H9 (cell line): Measurements from ENCODE around the gene CHMP4A. TPM values are rescaled to one million over a fixed set of nuclear protein-coding genes. Genes with fewer than 3 reads are reported as not detected.

ENCODE experiments used
- DNase-seq: peaks from one replicate; pipeline ENCODE4 v3.0.0-alpha.2; 2017
- H2AFZ ChIP-seq: one replicate; pipeline ENCODE4 v1.6.1; 2013; ENCODE audit warnings: mild to moderate bottlenecking, low read length, control low read depth, moderate library complexity
- H2AK5ac ChIP-seq: 2 replicates; pipeline ENCODE4 v1.6.1; 2013; ENCODE audit warnings: low read length, control low read depth, mixed read lengths; ENCODE audit not compliant: insufficient read length
- H2BK120ac ChIP-seq: one replicate; pipeline ENCODE4 v1.6.1; 2013; ENCODE audit warnings: low read depth, mild to moderate bottlenecking, low read length, control low read depth, inconsistent platforms; ENCODE audit not compliant: poor library complexity, severe bottlenecking
- H2BK12ac ChIP-seq: 2 replicates; pipeline ENCODE4 v1.6.1; 2013; ENCODE audit warnings: low read length, control low read depth, mixed read lengths, low read depth; ENCODE audit not compliant: insufficient read length
- H2BK15ac ChIP-seq: 2 replicates; pipeline ENCODE4 v1.6.1; 2013; ENCODE audit warnings: low read depth, low read length, control low read depth
- H2BK20ac ChIP-seq: one replicate; pipeline ENCODE4 v1.6.1; 2013; ENCODE audit warnings: low read depth, mild to moderate bottlenecking, low read length, control low read depth, inconsistent platforms; ENCODE audit not compliant: poor library complexity, severe bottlenecking
- H2BK5ac ChIP-seq: 2 replicates; pipeline ENCODE4 v1.6.1; 2013; ENCODE audit warnings: low read length, control low read depth, mixed read lengths; ENCODE audit not compliant: insufficient read length
- H3K14ac ChIP-seq: 2 replicates; pipeline ENCODE4 v1.6.1; 2013; ENCODE audit warnings: low read length, control low read depth; ENCODE audit not compliant: insufficient read depth
- H3K18ac ChIP-seq: 2 replicates; pipeline ENCODE4 v1.6.1; 2013; ENCODE audit warnings: low read depth, mild to moderate bottlenecking, mixed read lengths, low read length, control low read depth; ENCODE audit not compliant: insufficient read length
- H3K23ac ChIP-seq: 2 replicates; pipeline ENCODE4 v1.6.1; 2013; ENCODE audit warnings: low read length, control low read depth, mixed read lengths, low read depth; ENCODE audit not compliant: insufficient read length
- H3K23me2 ChIP-seq: 2 replicates; pipeline ENCODE4 v1.6.1; 2013; ENCODE audit warnings: low read depth, mild to moderate bottlenecking, mixed read lengths, low read length, control low read depth; ENCODE audit not compliant: insufficient read length, poor library complexity, severe bottlenecking
- H3K27ac ChIP-seq: 2 replicates; pipeline ENCODE4 v1.5.1; 2013; ENCODE audit warnings: low read length, control low read depth, mixed read lengths, low read depth; ENCODE audit not compliant: insufficient read length
- H3K27me3 ChIP-seq: 2 replicates; pipeline ENCODE4 v1.6.1; 2013; ENCODE audit warnings: low read length, control low read depth, inconsistent platforms; ENCODE audit not compliant: insufficient read depth
- H3K4ac ChIP-seq: 2 replicates; pipeline ENCODE4 v1.6.1; 2013; ENCODE audit warnings: low read depth, mild to moderate bottlenecking, control low read depth, inconsistent platforms, low read length, moderate library complexity
- H3K4me1 ChIP-seq: 2 replicates; pipeline ENCODE4 v1.6.1; 2013; ENCODE audit warnings: low read length, control low read depth, inconsistent platforms; ENCODE audit not compliant: insufficient read depth
- H3K4me2 ChIP-seq: 2 replicates; pipeline ENCODE4 v1.6.1; 2013; ENCODE audit warnings: low read length, control low read depth, mixed read lengths; ENCODE audit not compliant: insufficient read length, insufficient read depth
- H3K56ac ChIP-seq: 2 replicates; pipeline ENCODE4 v1.6.1; 2013; ENCODE audit warnings: low read depth, mild to moderate bottlenecking, mixed read lengths, low read length, control low read depth; ENCODE audit not compliant: insufficient read length
- H3K79me1 ChIP-seq: 2 replicates; pipeline ENCODE4 v1.6.1; 2013; ENCODE audit warnings: low read depth, mild to moderate bottlenecking, moderate library complexity, low read length, control low read depth, inconsistent platforms; ENCODE audit not compliant: insufficient read depth, poor library complexity, severe bottlenecking
- H3K79me2 ChIP-seq: 2 replicates; pipeline ENCODE4 v1.6.1; 2013; ENCODE audit warnings: low read length, control low read depth, inconsistent platforms; ENCODE audit not compliant: insufficient read depth
- H3K9ac ChIP-seq: 2 replicates; pipeline ENCODE4 v1.6.1; 2013; ENCODE audit warnings: low read length, control low read depth, mixed read lengths; ENCODE audit not compliant: insufficient read length; ENCODE audit errors: extremely low read depth
- H3K9me3 ChIP-seq: one replicate; pipeline ENCODE4 v1.6.1; 2013; ENCODE audit warnings: low read depth, low read length, inconsistent platforms; ENCODE audit not compliant: control insufficient read depth
- H3T11ph ChIP-seq: one replicate; pipeline ENCODE4 v1.6.1; 2013; ENCODE audit warnings: mild to moderate bottlenecking, low read length, control low read depth, inconsistent platforms
- H4K20me1 ChIP-seq: one replicate; pipeline ENCODE4 v1.6.1; 2013; ENCODE audit not compliant: control insufficient read depth, insufficient read length, insufficient read depth
- H4K5ac ChIP-seq: 2 replicates; pipeline ENCODE4 v1.6.1; 2013; ENCODE audit warnings: low read depth, mild to moderate bottlenecking, mixed read lengths, low read length, control low read depth; ENCODE audit not compliant: insufficient read length
- H4K8ac ChIP-seq: replicated peaks from 2 replicates; pipeline ENCODE4 v1.6.1; 2013; ENCODE audit warnings: low read length, control low read depth, mixed read lengths, low read depth; ENCODE audit not compliant: insufficient read length
- H4K91ac ChIP-seq: 2 replicates; pipeline ENCODE4 v1.6.1; 2013; ENCODE audit warnings: low read depth, mild to moderate bottlenecking, moderate library complexity, mixed read lengths, low read length, control low read depth; ENCODE audit not compliant: insufficient read length
- H3K27ac Mint-ChIP-seq, 3 experiments: 2 replicates in 2 of 3; 3 replicates in 1 of 3; pipeline ENCODE4 v1.8.0; 2020 to 2021; ENCODE audit warnings: mixed read lengths in 3 of 3, mild to moderate bottlenecking in 1 of 3, moderate library complexity in 1 of 3
- H3K27me3 Mint-ChIP-seq: 2 replicates; pipeline ENCODE4 v1.8.0; 2021; ENCODE audit warnings: low read depth, mild to moderate bottlenecking, moderate library complexity, mixed read lengths
- H3K36me3 Mint-ChIP-seq, 3 experiments: 2 replicates in 2 of 3; 3 replicates in 1 of 3; pipeline ENCODE4 v1.8.0; 2020 to 2021; ENCODE audit warnings: low read depth in 3 of 3, mixed read lengths in 3 of 3; ENCODE audit not compliant: insufficient read depth in 1 of 3
- H3K4me1 Mint-ChIP-seq, 2 experiments: 2 replicates each; pipeline ENCODE4 v1.8.0; 2020; ENCODE audit warnings: mixed read lengths in 2 of 2
- H3K4me3 Mint-ChIP-seq, 2 experiments: 2 replicates in 1 of 2; 3 replicates in 1 of 2; pipeline ENCODE4 v1.8.0; 2020 to 2021; ENCODE audit warnings: mild to moderate bottlenecking in 2 of 2, mixed read lengths in 2 of 2, moderate library complexity in 1 of 2
- H3K9me3 Mint-ChIP-seq, 2 experiments: 2 replicates in 1 of 2; 3 replicates in 1 of 2; pipeline ENCODE4 v1.8.0; 2020; ENCODE audit warnings: mild to moderate bottlenecking in 2 of 2, mixed read lengths in 2 of 2, moderate library complexity in 1 of 2
- CTCF ChIP-seq: fragments of 200-600 bp; sonication (generic); conservative IDR thresholded peaks from 3 replicates; pipeline ENCODE4 v1.8.0; 2021; ENCODE audit warnings: antibody characterized with exemption, mild to moderate bottlenecking
- WGBS: extraction: QIAGEN DNeasy Blood & Tissue Kit; methylation state at CpG from one replicate; pipeline ENCODE4 v1.1.7; 2013; ENCODE audit warnings: missing lambda C conversion rate, low lambda C conversion rate, mixed read lengths; ENCODE audit not compliant: insufficient read length; ENCODE audit errors: extremely low coverage; 5-methylcytosine and 5-hydroxymethylcytosine counted together
- total RNA-seq: library from RNA; stranded (reverse); gene quantifications from 2 replicates; pipeline ENCODE4 v1.2.1, GENCODE V29; 2021

CHMP4A gene
- total RNA-seq, 1 experiment from 2014 or later: 46.2 TPM

DNA sequence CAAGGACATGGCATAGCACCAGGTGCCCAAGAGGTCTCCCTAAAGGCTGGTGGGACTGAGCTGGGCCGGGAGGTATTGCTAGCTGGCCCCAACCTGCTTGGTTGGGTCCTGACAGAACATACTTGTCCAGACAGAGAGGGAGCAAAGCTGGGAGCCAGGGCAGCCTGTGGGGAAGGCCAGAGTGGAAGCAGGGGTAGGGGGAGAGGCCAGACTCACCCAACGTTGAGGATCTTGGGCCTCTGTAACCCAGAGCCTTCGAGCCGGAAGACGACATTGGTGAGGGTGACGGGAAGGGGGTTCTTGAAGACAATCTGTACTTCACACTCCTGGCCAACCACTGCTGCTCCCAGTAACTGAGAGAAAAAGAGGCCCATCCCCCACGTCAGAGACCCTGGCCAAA lies 40.6 kb upstream of the CHMP4A start:
- no peaks in the 10 kb centered on the region for H3K79me2 ChIP-seq
- no peak overlapping the region for H2BK12ac ChIP-seq
- TF ChIP-seq CTCF: no peak
- H3K9me3 ChIP-seq: no peaks in the 10 kb centered on the region
- H3K23me2 ChIP-seq: no peaks in the 10 kb centered on the region
- no peak overlapping the region for H2AFZ ChIP-seq
- H3K9me3 Mint-ChIP-seq: no peaks in the 10 kb centered on the region
- no peak overlapping the region for H2BK120ac ChIP-seq
- no peak overlapping the region for H3K9ac ChIP-seq
- H3K18ac ChIP-seq: no peak overlapping the region
- H4K20me1 ChIP-seq: no peaks in the 10 kb centered on the region
- H3K27me3 Mint-ChIP-seq: no peaks in the 10 kb centered on the region; the same call in 1 of the 2 replicates
- no peak overlapping the region for H4K91ac ChIP-seq
- H4K5ac ChIP-seq: no peak overlapping the region
- no peak overlapping the region for H3K56ac ChIP-seq
- H3K27me3 ChIP-seq: no peaks in the 10 kb centered on the region
- no peak overlapping the region for H3K4me2 ChIP-seq
- H2AK5ac ChIP-seq: no peak overlapping the region
- no peak overlapping the region for H3K4ac ChIP-seq
- H3K79me1 ChIP-seq: no peaks in the 10 kb centered on the region
- WGBS: no CpG with 5 or more reads among the region's 7 CpGs
- H3K4me3 Mint-ChIP-seq: no peak overlapping the region
- H2BK20ac ChIP-seq: no peak overlapping the region
- H3K14ac ChIP-seq: no peak overlapping the region
- no peaks in the 10 kb centered on the region for H3K36me3 Mint-ChIP-seq
- H2BK15ac ChIP-seq: no peak overlapping the region
- H3K23ac ChIP-seq: no peak overlapping the region
- H4K8ac ChIP-seq: no peak overlapping the region
- no peak overlapping the region for H3K27ac ChIP-seq
- H3K27ac Mint-ChIP-seq: peak overlapping the region in 2 of 3 experiments; percentile 12 to 21; a peak in 1 of 7 replicates
- H3K4me1 Mint-ChIP-seq: no peaks in the 10 kb centered on the region; a peak in 1 of 4 replicates
- H3K4me1 ChIP-seq: no peaks in the 10 kb centered on the region
- no peak overlapping the region for H3T11ph ChIP-seq
- DNase-seq: peak; percentile 10
- H2BK5ac ChIP-seq: no peak overlapping the region
